Neural progenitor cell (in vitro differentiated cells): Measurements from ENCODE around the gene OTOS.

ENCODE experiments used
- CTCF ChIP-seq: fragments of 200-600 bp; sonication (generic); IDR thresholded peaks from 2 replicates; pipeline ENCODE4 v1.5.1; 2017; ENCODE audit warnings: antibody characterized with exemption, mild to moderate bottlenecking
- EZH2 ChIP-seq: fragments of 200-600 bp; sonication (generic); IDR thresholded peaks from 2 replicates; pipeline ENCODE4 v1.6.1; 2017; ENCODE audit warnings: antibody characterized with exemption, mild to moderate bottlenecking, moderate library complexity

DNA sequence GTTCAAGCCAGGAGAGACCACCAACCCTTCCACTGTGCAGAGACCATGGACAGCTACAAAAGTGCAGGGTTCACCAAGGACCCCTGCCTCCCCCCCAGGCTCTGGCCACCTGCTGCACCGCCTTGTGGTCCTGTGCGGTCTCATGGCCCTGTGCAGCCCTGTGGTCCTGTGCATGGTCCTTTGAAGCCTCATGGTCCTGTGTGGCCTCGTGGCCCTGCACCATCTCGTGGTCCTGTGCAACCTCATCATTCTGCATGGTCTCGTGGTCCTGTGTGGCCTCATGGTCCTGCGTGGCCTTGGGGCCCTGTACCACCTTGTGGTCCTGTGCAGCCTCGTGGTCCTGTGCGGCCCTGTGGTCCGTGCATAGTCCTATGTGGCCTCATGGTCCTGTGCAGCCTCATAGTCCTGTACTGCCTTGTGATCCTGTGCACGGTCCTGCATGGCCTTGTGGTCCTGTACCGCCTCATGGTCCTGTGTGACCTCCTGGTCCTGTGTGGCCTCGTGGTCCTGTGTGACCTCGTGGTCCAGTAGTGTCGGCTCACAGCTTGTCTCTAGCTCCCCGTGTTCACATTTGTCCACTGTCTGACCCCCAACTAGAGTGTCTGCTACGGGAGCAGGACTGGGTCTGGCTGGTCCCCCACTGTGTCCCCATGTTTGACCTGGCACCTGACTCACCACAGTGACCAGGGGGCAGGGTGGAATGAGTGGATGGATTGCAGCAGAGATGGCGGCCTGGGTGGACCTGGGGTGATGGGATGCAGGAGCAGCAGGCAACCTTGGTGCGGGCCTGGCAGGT lies 20.0 kb upstream of the OTOS start:
- TF ChIP-seq CTCF: no peak
- TF ChIP-seq EZH2: no peak
